Neural cell (in vitro differentiated cells): Measurements from ENCODE around the gene SNTA1. TPM values are rescaled to one million over a fixed set of nuclear protein-coding genes. Genes with fewer than 3 reads are reported as not detected.
A peak's percentile ranks its signal among the peaks of the same experiment; 100 is the strongest.

Experiments
- H2AFZ ChIP-seq: fragments of 200-600, 300-800 bp; sonication (generic), shearing (Covaris generic); 2 replicates; pipeline ENCODE4 v1.6.0; 2014; ENCODE audit warnings: low read depth, mild to moderate bottlenecking, antibody characterized with exemption, low read length, moderate library complexity
- H3F3A ChIP-seq: fragments of 200-600 bp; shearing (Covaris generic); 2 replicates; pipeline ENCODE4 v1.6.1; 2016; ENCODE audit warnings: mild to moderate bottlenecking, moderate library complexity, mixed read lengths, antibody characterized with exemption, low read length; ENCODE audit not compliant: insufficient read depth, poor library complexity, severe bottlenecking
- H3K27ac ChIP-seq: fragments of 200-600, 300-800 bp; sonication (generic), shearing (Covaris generic); 2 replicates; pipeline ENCODE4 v1.5.1; 2014; ENCODE audit warnings: mild to moderate bottlenecking, low read length, moderate library complexity
- H3K27me3 ChIP-seq: fragments of 300-800, 200-600 bp; sonication (generic), shearing (Covaris generic); 2 replicates; pipeline ENCODE4 v1.6.0; 2014; ENCODE audit warnings: mild to moderate bottlenecking, low read depth, low read length, moderate library complexity; ENCODE audit not compliant: insufficient read depth
- H3K36me3 ChIP-seq: fragments of 300-800, 200-600 bp; sonication (generic), shearing (Covaris generic); 2 replicates; pipeline ENCODE4 v1.5.1; 2014; ENCODE audit warnings: mild to moderate bottlenecking, antibody characterized with exemption, low read length, moderate library complexity; ENCODE audit not compliant: insufficient read depth
- H3K4me2 ChIP-seq: fragments of 300-800, 200-600 bp; sonication (generic), shearing (Covaris generic); 2 replicates; pipeline ENCODE4 v1.6.0; 2014; ENCODE audit warnings: mild to moderate bottlenecking, low read length
- H3K4me3 ChIP-seq: fragments of 300-800, 200-600 bp; sonication (generic), shearing (Covaris generic); 2 replicates; pipeline ENCODE4 v1.5.1; 2014; ENCODE audit warnings: mild to moderate bottlenecking, low read length, moderate library complexity
- H3K79me2 ChIP-seq: fragments of 200-600 bp; shearing (Covaris generic); replicated peaks from 2 replicates; pipeline ENCODE4 v1.6.0; 2014; ENCODE audit warnings: mild to moderate bottlenecking, low read length, moderate library complexity; ENCODE audit not compliant: insufficient read depth
- H3K9ac ChIP-seq: fragments of 300-800, 200-600 bp; sonication (generic), shearing (Covaris generic); 2 replicates; pipeline ENCODE4 v1.6.1; 2016; ENCODE audit warnings: mild to moderate bottlenecking, low read length, mixed read lengths
- H3K9me2 ChIP-seq: fragments of 200-600 bp; shearing (Covaris generic); 2 replicates; pipeline ENCODE4 v1.6.1; 2016; ENCODE audit warnings: mild to moderate bottlenecking, low read length, mixed read lengths; ENCODE audit not compliant: insufficient read depth
- H3K9me3 ChIP-seq: fragments of 200-600, 300-800 bp; sonication (generic), shearing (Covaris generic); 2 replicates; pipeline ENCODE4 v1.6.1; 2016; ENCODE audit warnings: mild to moderate bottlenecking, mixed run types, low read length, moderate library complexity, mixed read lengths
- H4K20me1 ChIP-seq: fragments of 200-600 bp; shearing (Covaris generic); 2 replicates; pipeline ENCODE4 v1.6.1; 2016; ENCODE audit warnings: mild to moderate bottlenecking, mixed run types; ENCODE audit not compliant: insufficient read depth
- EP300 ChIP-seq: fragments of 450-650 bp; conservative IDR thresholded peaks from 2 replicates; pipeline ENCODE4 v1.6.1; 2014; ENCODE audit warnings: antibody characterized with exemption, mild to moderate bottlenecking, moderate library complexity; ENCODE audit not compliant: poor library complexity, severe bottlenecking
- EZH2 ChIP-seq: fragments of 200-600, 300-800 bp; shearing (Covaris generic), sonication (generic); IDR thresholded peaks from 2 replicates; pipeline ENCODE4 v1.6.1; 2014; ENCODE audit warnings: antibody characterized with exemption, low read length, borderline replicate concordance, mild to moderate bottlenecking; ENCODE audit not compliant: insufficient read depth, poor library complexity, severe bottlenecking
- MXI1 ChIP-seq: fragments of 450-650 bp; conservative IDR thresholded peaks from 2 replicates; pipeline ENCODE4 v1.6.1; 2014; ENCODE audit warnings: antibody characterized with exemption, mild to moderate bottlenecking; ENCODE audit not compliant: poor library complexity, severe bottlenecking
- POLR2AphosphoS5 ChIP-seq: IDR thresholded peaks from 2 replicates; pipeline ENCODE4 v1.6.1; 2012
- RAD21 ChIP-seq: fragments of 450-650 bp; conservative IDR thresholded peaks from 2 replicates; pipeline ENCODE4 v1.6.1; 2014; ENCODE audit warnings: antibody characterized with exemption, mild to moderate bottlenecking, moderate library complexity
- REST ChIP-seq: IDR thresholded peaks from 2 replicates; pipeline ENCODE4 v1.6.1; 2012; ENCODE audit warnings: borderline replicate concordance
- SMC3 ChIP-seq: fragments of 450-650 bp; conservative IDR thresholded peaks from 2 replicates; pipeline ENCODE4 v1.6.1; 2014; ENCODE audit warnings: antibody characterized with exemption, mild to moderate bottlenecking, moderate library complexity; ENCODE audit not compliant: poor library complexity
- TAF1 ChIP-seq: IDR thresholded peaks from 2 replicates; pipeline ENCODE4 v1.6.1; 2012; ENCODE audit warnings: low read depth
- polyA plus RNA-seq: library from polyadenylated mRNA; depleted of rRNA; stranded (reverse); fragments of >200 nt; gene quantifications from 2 replicates; pipeline ENCODE4 v1.2.3, GENCODE V29; 2014
- TF ChIP-seq, protein P1 (sequence below): fragments of 450-650 bp; IDR thresholded peaks from 2 replicates; pipeline ENCODE4 v1.5.1; 2014; ENCODE audit warnings: antibody characterized with exemption, mild to moderate bottlenecking, moderate library complexity; ENCODE audit not compliant: poor library complexity, severe bottlenecking

The SNTA1 gene
- polyA plus RNA-seq, 1 donor from 2014 or later: 7.2 TPM

DNA sequence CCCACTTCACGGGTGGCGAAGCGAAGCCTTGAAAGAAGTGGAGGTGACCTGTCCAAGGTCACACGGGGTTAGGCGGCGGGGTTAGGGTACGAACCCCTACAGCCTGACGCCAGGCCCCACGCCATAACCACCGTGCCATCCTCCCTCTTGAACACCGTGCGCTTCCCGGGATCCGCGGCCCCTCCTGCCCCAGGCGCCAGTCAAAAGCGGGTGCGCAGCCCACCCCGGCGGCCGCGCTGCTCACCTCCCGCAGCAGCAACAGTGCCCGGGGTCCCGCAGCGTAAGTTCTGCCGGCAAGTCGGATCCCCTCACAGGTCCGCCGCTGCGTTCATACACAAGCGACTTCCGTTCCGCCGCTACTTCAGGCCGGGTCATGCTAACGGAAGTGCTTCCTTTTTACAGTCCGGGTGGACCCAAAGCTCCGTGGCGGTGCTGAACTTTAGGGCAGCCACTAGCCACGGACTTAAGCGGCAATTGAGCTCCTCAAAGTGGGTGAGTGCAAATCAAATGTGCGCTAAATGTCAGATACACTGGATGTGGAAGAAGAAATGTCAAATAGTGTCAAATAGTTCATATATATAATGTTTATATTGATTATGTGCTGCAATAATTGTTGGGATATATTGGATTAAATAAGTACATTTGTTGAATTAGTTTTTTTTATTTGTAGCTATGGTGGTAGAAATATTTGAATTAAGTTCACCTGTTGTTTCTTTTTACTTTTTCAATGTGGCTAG lies 42.2 kb downstream of the SNTA1 start, which contains the start of gene CDK5RAP1:
Gene CDK5RAP1 (minus strand): TSS at position 336 of the 737 bp plus-strand sequence. CDS start 4,455 bp downstream, outside the sequence.
- TF ChIP-seq REST (peak; percentile 61), POLR2AphosphoS5 (peak; percentile 91), EP300 (peak; percentile 63), EZH2 (no peak), TAF1 (peak; percentile 76), SMC3 (peak; percentile 14), MXI1 (peak; percentile 94), RAD21 (peak; percentile 39)
- TF ChIP-seq, protein P1, sequence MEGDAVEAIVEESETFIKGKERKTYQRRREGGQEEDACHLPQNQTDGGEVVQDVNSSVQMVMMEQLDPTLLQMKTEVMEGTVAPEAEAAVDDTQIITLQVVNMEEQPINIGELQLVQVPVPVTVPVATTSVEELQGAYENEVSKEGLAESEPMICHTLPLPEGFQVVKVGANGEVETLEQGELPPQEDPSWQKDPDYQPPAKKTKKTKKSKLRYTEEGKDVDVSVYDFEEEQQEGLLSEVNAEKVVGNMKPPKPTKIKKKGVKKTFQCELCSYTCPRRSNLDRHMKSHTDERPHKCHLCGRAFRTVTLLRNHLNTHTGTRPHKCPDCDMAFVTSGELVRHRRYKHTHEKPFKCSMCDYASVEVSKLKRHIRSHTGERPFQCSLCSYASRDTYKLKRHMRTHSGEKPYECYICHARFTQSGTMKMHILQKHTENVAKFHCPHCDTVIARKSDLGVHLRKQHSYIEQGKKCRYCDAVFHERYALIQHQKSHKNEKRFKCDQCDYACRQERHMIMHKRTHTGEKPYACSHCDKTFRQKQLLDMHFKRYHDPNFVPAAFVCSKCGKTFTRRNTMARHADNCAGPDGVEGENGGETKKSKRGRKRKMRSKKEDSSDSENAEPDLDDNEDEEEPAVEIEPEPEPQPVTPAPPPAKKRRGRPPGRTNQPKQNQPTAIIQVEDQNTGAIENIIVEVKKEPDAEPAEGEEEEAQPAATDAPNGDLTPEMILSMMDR: no peak
- peaks cover 30% of the 10 kb centered on the region for H3K79me2 ChIP-seq
- peak within 1 kb of the TSS; percentile 83 for H2AFZ ChIP-seq

DNA sequence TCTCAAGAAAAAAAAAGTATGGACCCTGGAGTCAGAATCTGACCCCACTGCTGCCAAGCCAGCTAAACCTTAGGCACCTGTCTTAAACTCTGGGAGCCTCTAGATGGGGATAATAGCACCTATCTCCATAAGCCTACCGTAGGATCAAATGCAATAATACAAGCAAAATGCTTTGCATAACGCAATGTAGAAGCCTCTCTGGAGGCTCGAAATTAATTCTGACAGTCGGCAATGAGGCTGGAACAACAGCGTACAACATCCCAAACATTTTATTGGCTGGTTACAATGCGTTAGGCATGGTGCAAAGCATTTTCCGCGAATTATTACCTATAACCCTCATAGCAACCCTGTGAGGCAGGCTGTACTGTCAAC lies 42.8 kb downstream of the SNTA1 start:
- Histone ChIP-seq H3K27me3 (no peaks in the 10 kb centered on the region), H2AFZ (peak overlapping the region; percentile 30), H3K9me3 (no peaks in the 10 kb centered on the region), H3K4me2 (peak overlapping the region; percentile 42), H3K27ac (peak overlapping the region; percentile 32), H3K79me2 (peaks cover 30% of the 10 kb centered on the region), H4K20me1 (no peaks in the 10 kb centered on the region), H3K4me3 (peak overlapping the region; percentile 74), H3K9me2 (no peaks in the 10 kb centered on the region), H3K9ac (peak overlapping the region; percentile 66), H3F3A (no peaks in the 10 kb centered on the region), H3K36me3 (no peaks in the 10 kb centered on the region)
- TF ChIP-seq EP300 (no peak), RAD21 (peak; percentile 59), SMC3 (peak; percentile 60), POLR2AphosphoS5 (no peak), TAF1 (no peak), REST (no peak), EZH2 (no peak), MXI1 (no peak)
- TF ChIP-seq, protein P1: peak; percentile 67

More for the DNA sequence above, 42.2 kb downstream of the SNTA1 start, which contains the start of gene CDK5RAP1:
- peak within 1 kb of the TSS; percentile 32 for H3K27ac ChIP-seq
- H3K9ac ChIP-seq: peak within 1 kb of the TSS; percentile 66
- H3K9me2 ChIP-seq: no peaks in the 10 kb centered on the region
- no peaks in the 10 kb centered on the region for H3F3A ChIP-seq
- H3K9me3 ChIP-seq: no peaks in the 10 kb centered on the region
- H3K36me3 ChIP-seq: no peaks in the 10 kb centered on the region
- no peaks in the 10 kb centered on the region for H3K27me3 ChIP-seq
- H3K4me3 ChIP-seq: peak within 1 kb of the TSS; percentile 74
- no peaks in the 10 kb centered on the region for H4K20me1 ChIP-seq
- peak within 1 kb of the TSS; percentile 81 for H3K4me2 ChIP-seq
